Adipocyte (in vitro differentiated cells): ENCODE results near the gene DBP.

Experiments used
- DNase-seq: peaks from one replicate; pipeline ENCODE4 v3.0.0-alpha.2; 2015; ENCODE audit warnings: low read depth
- H3K27me3 ChIP-seq: replicated peaks from 2 replicates; pipeline ENCODE4 v1.7.0; 2013; ENCODE audit warnings: mild to moderate bottlenecking, low read length, moderate library complexity; ENCODE audit not compliant: control insufficient read depth, insufficient read depth
- H3K36me3 ChIP-seq: 2 replicates; pipeline ENCODE4 v1.7.0; 2013; ENCODE audit warnings: low read length, mild to moderate bottlenecking, moderate library complexity; ENCODE audit not compliant: control insufficient read depth, insufficient read depth, severe bottlenecking
- H3K4me1 ChIP-seq: 2 replicates; pipeline ENCODE4 v1.7.0; 2013; ENCODE audit warnings: mild to moderate bottlenecking, low read length, moderate library complexity; ENCODE audit not compliant: control insufficient read depth, insufficient read depth
- H3K4me3 ChIP-seq: 2 replicates; pipeline ENCODE4 v1.7.0; 2013; ENCODE audit warnings: mild to moderate bottlenecking, low read length, moderate library complexity
- H3K9ac ChIP-seq: 2 replicates; pipeline ENCODE4 v1.7.0; 2013; ENCODE audit warnings: mild to moderate bottlenecking, low read length, moderate library complexity
- H3K9me3 ChIP-seq: 2 replicates; pipeline ENCODE4 v1.7.0; 2013; ENCODE audit warnings: mild to moderate bottlenecking, low read length, moderate library complexity; ENCODE audit not compliant: control insufficient read depth

DBP gene

GRCh38 chr19:48648134-48648533 is 11.0 kb upstream of the DBP start:
- H3K27me3 ChIP-seq = peaks cover 11% of the 10 kb centered on the region
- no peak overlapping the region for H3K4me3 ChIP-seq
- peaks cover 18% of the 10 kb centered on the region for H3K4me1 ChIP-seq
- DNase-seq = no peak
- H3K9ac ChIP-seq = no peak overlapping the region
- no peaks in the 10 kb centered on the region for H3K9me3 ChIP-seq
- H3K36me3 ChIP-seq = no peaks in the 10 kb centered on the region

GRCh38 chr19:48646722-48647216 is 9.6 kb upstream of the DBP start:
- Histone ChIP-seq H3K36me3 (no peaks in the 10 kb centered on the region), H3K4me3 (peak overlapping the region; percentile 68), H3K9ac (no peak overlapping the region), H3K27me3 (peaks cover 7% of the 10 kb centered on the region), H3K9me3 (no peaks in the 10 kb centered on the region), H3K4me1 (peaks cover 18% of the 10 kb centered on the region)
- no peak for DNase-seq

GRCh38 chr19:48646001-48646721 is 9.0 kb upstream of the DBP start, which contains the start of gene CA11:
Gene CA11 (minus strand): TSS chr19:48646187. CDS start chr19:48645632, 555 bp downstream.
- Histone ChIP-seq H3K9ac (peak within 1 kb of the TSS; percentile 54), H3K9me3 (no peaks in the 10 kb centered on the region), H3K27me3 (peaks cover 7% of the 10 kb centered on the region), H3K4me1 (peaks cover 18% of the 10 kb centered on the region), H3K36me3 (no peaks in the 10 kb centered on the region), H3K4me3 (peak within 1 kb of the TSS; percentile 68)
- DNase-seq = peak; percentile 94

- no peaks in the 10 kb centered on the region for H3K9me3 ChIP-seq
- H3K4me1 ChIP-seq = peaks cover 18% of the 10 kb centered on the region
- no peaks in the 10 kb centered on the region for H3K36me3 ChIP-seq
- H3K9ac ChIP-seq = peak overlapping the region; percentile 54
- no peak for DNase-seq
- H3K27me3 ChIP-seq = peaks cover 7% of the 10 kb centered on the region
- peak overlapping the region; percentile 68 for H3K4me3 ChIP-seq
Measured at GRCh38 chr19:48645620-48646000, 8.4 kb upstream of the DBP start.

- no peaks in the 10 kb centered on the region for H3K36me3 ChIP-seq
- DNase-seq = peak; percentile 81
- H3K4me1 ChIP-seq = peaks cover 18% of the 10 kb centered on the region
- peak overlapping the region; percentile 54 for H3K9ac ChIP-seq
- no peak overlapping the region for H3K4me3 ChIP-seq
- H3K27me3 ChIP-seq = peaks cover 7% of the 10 kb centered on the region
- H3K9me3 ChIP-seq = no peaks in the 10 kb centered on the region
Measured at GRCh38 chr19:48644839-48645619, 7.8 kb upstream of the DBP start.

- Histone ChIP-seq H3K4me1 (peaks cover 17% of the 10 kb centered on the region), H3K36me3 (no peaks in the 10 kb centered on the region), H3K9me3 (no peaks in the 10 kb centered on the region), H3K9ac (no peak overlapping the region), H3K27me3 (peaks cover 7% of the 10 kb centered on the region), H3K4me3 (no peak overlapping the region)
- no peak for DNase-seq
Measured at GRCh38 chr19:48644355-48644754, 7.2 kb upstream of the DBP start.

- Histone ChIP-seq H3K36me3 (no peaks in the 10 kb centered on the region), H3K27me3 (peaks cover 7% of the 10 kb centered on the region), H3K9ac (no peak overlapping the region), H3K4me1 (peaks cover 21% of the 10 kb centered on the region), H3K9me3 (no peaks in the 10 kb centered on the region), H3K4me3 (no peak overlapping the region)
- DNase-seq = no peak
Measured at GRCh38 chr19:48642862-48643261, 5.7 kb upstream of the DBP start.

- Histone ChIP-seq H3K27me3 (peaks cover 7% of the 10 kb centered on the region), H3K4me1 (peaks cover 23% of the 10 kb centered on the region), H3K9me3 (no peaks in the 10 kb centered on the region), H3K4me3 (no peak overlapping the region), H3K36me3 (no peaks in the 10 kb centered on the region), H3K9ac (no peak overlapping the region)
- DNase-seq = no peak
Measured at GRCh38 chr19:48641850-48642249, 4.7 kb upstream of the DBP start.

- H3K36me3 ChIP-seq = no peaks in the 10 kb centered on the region
Measured at GRCh38 chr19:48639483-48640375, 2.5 kb upstream of the DBP start.

GRCh38 chr19:48638831-48639381 is 1.7 kb upstream of the DBP start:
- H3K9ac ChIP-seq = peak overlapping the region; percentile 91
- H3K27me3 ChIP-seq = no peaks in the 10 kb centered on the region
- peaks cover 31% of the 10 kb centered on the region for H3K4me1 ChIP-seq
- H3K9me3 ChIP-seq = no peaks in the 10 kb centered on the region
- H3K4me3 ChIP-seq = peak overlapping the region; percentile 54
- no peaks in the 10 kb centered on the region for H3K36me3 ChIP-seq
- no peak for DNase-seq

More at GRCh38 chr19:48639483-48640375, 2.5 kb upstream of the DBP start:
- H3K4me1 ChIP-seq = peaks cover 25% of the 10 kb centered on the region
- no peaks in the 10 kb centered on the region for H3K9me3 ChIP-seq
- no peak for DNase-seq
- H3K27me3 ChIP-seq = no peaks in the 10 kb centered on the region
- no peak overlapping the region for H3K9ac ChIP-seq
- no peak overlapping the region for H3K4me3 ChIP-seq
